OCI-LY1 (cell line): ENCODE measurements around the gene SRR.

Experiments used
- H2AFZ ChIP-seq: fragments of 200-600 bp; sonication (generic), shearing (Covaris generic); 2 replicates; pipeline ENCODE4 v1.6.0; 2014; ENCODE audit warnings: antibody characterized with exemption, mild to moderate bottlenecking, low read length
- H3F3A ChIP-seq: fragments of 200-600 bp; sonication (generic), shearing (Covaris generic); 2 replicates; pipeline ENCODE4 v1.6.0; 2014; ENCODE audit warnings: mild to moderate bottlenecking, antibody characterized with exemption, low read length, moderate library complexity; ENCODE audit not compliant: insufficient read depth
- H3K27ac ChIP-seq: fragments of 200-600 bp; sonication (generic); 2 replicates; pipeline ENCODE4 v1.5.1; 2014; ENCODE audit warnings: low read length, mixed run types, mild to moderate bottlenecking, low read depth; ENCODE audit not compliant: poor library complexity, severe bottlenecking
- H3K27me3 ChIP-seq: fragments of 200-600 bp; sonication (generic); 2 replicates; pipeline ENCODE4 v1.6.0; 2014; ENCODE audit warnings: antibody characterized with exemption, mild to moderate bottlenecking, low read length, moderate library complexity; ENCODE audit not compliant: insufficient read depth
- H3K36me3 ChIP-seq: fragments of 200-600 bp; sonication (generic); 2 replicates; pipeline ENCODE4 v1.6.1; 2014; ENCODE audit warnings: mild to moderate bottlenecking, antibody characterized with exemption, low read length, moderate library complexity, mixed read lengths; ENCODE audit not compliant: insufficient read depth
- H3K4me1 ChIP-seq: fragments of 200-600 bp; sonication (generic); 2 replicates; pipeline ENCODE4 v1.5.1; 2014; ENCODE audit warnings: mild to moderate bottlenecking, low read length, moderate library complexity; ENCODE audit not compliant: insufficient read depth, severe bottlenecking
- H3K4me2 ChIP-seq: fragments of 200-600 bp; sonication (generic), shearing (Covaris generic); 2 replicates; pipeline ENCODE4 v1.6.1; 2014; ENCODE audit warnings: low read length
- H3K4me3 ChIP-seq: fragments of 200-600 bp; sonication (generic); 2 replicates; pipeline ENCODE4 v1.5.1; 2014; ENCODE audit warnings: low read length, low read depth, mild to moderate bottlenecking, mixed read lengths; ENCODE audit not compliant: poor library complexity, severe bottlenecking
- H3K79me2 ChIP-seq: fragments of 200-600 bp; shearing (Covaris generic); 2 replicates; pipeline ENCODE4 v1.6.1; 2016; ENCODE audit warnings: mixed run types, low read length, mixed read lengths; ENCODE audit not compliant: insufficient read depth
- H3K9ac ChIP-seq: fragments of 200-600 bp; sonication (generic), shearing (Covaris generic); 2 replicates; pipeline ENCODE4 v1.6.1; 2014; ENCODE audit warnings: mild to moderate bottlenecking, low read length, mixed read lengths
- H3K9me2 ChIP-seq: fragments of 200-600 bp; sonication (generic), shearing (Covaris generic); 2 replicates; pipeline ENCODE4 v1.6.1; 2014; ENCODE audit warnings: low read depth, mild to moderate bottlenecking, low read length, mixed read lengths
- H3K9me3 ChIP-seq: fragments of 200-600 bp; shearing (Covaris generic); 2 replicates; pipeline ENCODE4 v1.6.1; 2014; ENCODE audit warnings: low read length, mixed read lengths
- H4K20me1 ChIP-seq: fragments of 200-600 bp; sonication (generic), shearing (Covaris generic); 2 replicates; pipeline ENCODE4 v1.6.0; 2016; ENCODE audit warnings: mild to moderate bottlenecking, low read length; ENCODE audit not compliant: insufficient read depth
- CTCF ChIP-seq: fragments of 200-600 bp; sonication (generic), shearing (Covaris generic); IDR thresholded peaks from 2 replicates; pipeline ENCODE4 v1.5.1; 2017; ENCODE audit warnings: mild to moderate bottlenecking, antibody characterized with exemption, low read length, moderate library complexity, mixed read lengths
- EZH2 ChIP-seq: fragments of 200-600 bp; sonication (generic), shearing (Covaris generic); IDR thresholded peaks from 2 replicates; pipeline ENCODE4 v1.8.0; 2017; ENCODE audit warnings: borderline replicate concordance, mixed run types, mild to moderate bottlenecking, antibody characterized with exemption, low read length, moderate library complexity, mixed read lengths

The SRR gene

GRCh38 chr17:2351269-2351668 lies 47.5 kb downstream of the SRR start:
- Histone ChIP-seq H3F3A (peaks cover 12% of the 10 kb centered on the region), H3K4me1 (peaks cover 19% of the 10 kb centered on the region), H3K27ac (no peak overlapping the region), H3K9ac (no peak overlapping the region), H3K4me2 (no peak overlapping the region), H4K20me1 (no peaks in the 10 kb centered on the region), H3K9me3 (no peaks in the 10 kb centered on the region), H3K27me3 (no peaks in the 10 kb centered on the region), H3K79me2 (no peaks in the 10 kb centered on the region), H2AFZ (no peak overlapping the region), H3K4me3 (no peak overlapping the region), H3K9me2 (no peaks in the 10 kb centered on the region), H3K36me3 (no peaks in the 10 kb centered on the region; the same call in 1 of the 2 replicates)
- TF ChIP-seq EZH2: no peak
- TF ChIP-seq CTCF: no peak

GRCh38 chr17:2354311-2354710 lies 50.6 kb downstream of the SRR start:
- TF ChIP-seq EZH2 (no peak), CTCF (no peak)
- Histone ChIP-seq H3K9me3 (no peaks in the 10 kb centered on the region), H3K9me2 (no peaks in the 10 kb centered on the region), H3K4me2 (no peak overlapping the region), H3K4me1 (peaks cover 19% of the 10 kb centered on the region), H3K9ac (no peak overlapping the region), H3K27ac (no peak overlapping the region), H3K79me2 (no peaks in the 10 kb centered on the region), H4K20me1 (no peaks in the 10 kb centered on the region), H3F3A (peaks cover 12% of the 10 kb centered on the region), H3K27me3 (no peaks in the 10 kb centered on the region), H3K36me3 (no peaks in the 10 kb centered on the region), H3K4me3 (no peak overlapping the region), H2AFZ (no peak overlapping the region)

- H2AFZ ChIP-seq: no peak overlapping the region
- TF ChIP-seq EZH2: no peak
- no peak for TF ChIP-seq CTCF
- no peak overlapping the region for H3K4me2 ChIP-seq
- no peak overlapping the region for H3K27ac ChIP-seq
- H3F3A ChIP-seq: peaks cover 9% of the 10 kb centered on the region
- H3K4me1 ChIP-seq: peaks cover 16% of the 10 kb centered on the region
- H3K36me3 ChIP-seq: no peaks in the 10 kb centered on the region
- H3K79me2 ChIP-seq: no peaks in the 10 kb centered on the region
- H3K9me2 ChIP-seq: no peaks in the 10 kb centered on the region
- no peaks in the 10 kb centered on the region for H3K27me3 ChIP-seq
- H4K20me1 ChIP-seq: no peaks in the 10 kb centered on the region
- no peak overlapping the region for H3K9ac ChIP-seq
- no peak overlapping the region for H3K4me3 ChIP-seq
- no peaks in the 10 kb centered on the region for H3K9me3 ChIP-seq
Measured at GRCh38 chr17:2357237-2357636, 53.5 kb downstream of the SRR start.
